ENCODE results near the gene GGA1.
"Not testable (repeated sequence)": the region's sequence is repeated elsewhere in the genome, so short reads cannot be mapped to it uniquely, and the experiment has no call there.

GGA1 gene

DNA sequence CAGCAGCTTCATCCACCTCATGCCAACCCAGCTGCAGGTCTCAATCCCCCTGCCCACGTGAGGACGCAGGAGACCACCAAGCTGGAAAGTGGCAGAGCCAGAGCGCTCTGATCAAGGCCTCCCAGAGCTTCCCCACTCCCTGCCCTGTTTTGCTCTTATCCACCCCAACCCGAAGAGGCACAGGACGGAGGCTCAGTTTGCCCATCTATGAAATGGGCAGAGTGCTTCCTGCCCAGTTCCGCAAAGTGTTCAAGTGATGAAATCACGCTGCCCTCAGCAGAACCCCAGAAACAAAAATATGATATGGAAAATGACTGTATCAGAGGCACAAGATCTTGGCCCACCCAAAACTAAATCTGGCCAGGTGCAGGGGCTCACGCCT lies 36.7 kb upstream of the GGA1 start:
- TF ChIP-seq, protein P1, sequence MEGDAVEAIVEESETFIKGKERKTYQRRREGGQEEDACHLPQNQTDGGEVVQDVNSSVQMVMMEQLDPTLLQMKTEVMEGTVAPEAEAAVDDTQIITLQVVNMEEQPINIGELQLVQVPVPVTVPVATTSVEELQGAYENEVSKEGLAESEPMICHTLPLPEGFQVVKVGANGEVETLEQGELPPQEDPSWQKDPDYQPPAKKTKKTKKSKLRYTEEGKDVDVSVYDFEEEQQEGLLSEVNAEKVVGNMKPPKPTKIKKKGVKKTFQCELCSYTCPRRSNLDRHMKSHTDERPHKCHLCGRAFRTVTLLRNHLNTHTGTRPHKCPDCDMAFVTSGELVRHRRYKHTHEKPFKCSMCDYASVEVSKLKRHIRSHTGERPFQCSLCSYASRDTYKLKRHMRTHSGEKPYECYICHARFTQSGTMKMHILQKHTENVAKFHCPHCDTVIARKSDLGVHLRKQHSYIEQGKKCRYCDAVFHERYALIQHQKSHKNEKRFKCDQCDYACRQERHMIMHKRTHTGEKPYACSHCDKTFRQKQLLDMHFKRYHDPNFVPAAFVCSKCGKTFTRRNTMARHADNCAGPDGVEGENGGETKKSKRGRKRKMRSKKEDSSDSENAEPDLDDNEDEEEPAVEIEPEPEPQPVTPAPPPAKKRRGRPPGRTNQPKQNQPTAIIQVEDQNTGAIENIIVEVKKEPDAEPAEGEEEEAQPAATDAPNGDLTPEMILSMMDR (IDR thresholded peaks at IDR 0.05; ENCODE audit: low read depth, low read length) = no peak
- H3K4me3 ChIP-seq (ENCODE audit: low read depth, low read length) = no peak overlapping the region

DNA sequence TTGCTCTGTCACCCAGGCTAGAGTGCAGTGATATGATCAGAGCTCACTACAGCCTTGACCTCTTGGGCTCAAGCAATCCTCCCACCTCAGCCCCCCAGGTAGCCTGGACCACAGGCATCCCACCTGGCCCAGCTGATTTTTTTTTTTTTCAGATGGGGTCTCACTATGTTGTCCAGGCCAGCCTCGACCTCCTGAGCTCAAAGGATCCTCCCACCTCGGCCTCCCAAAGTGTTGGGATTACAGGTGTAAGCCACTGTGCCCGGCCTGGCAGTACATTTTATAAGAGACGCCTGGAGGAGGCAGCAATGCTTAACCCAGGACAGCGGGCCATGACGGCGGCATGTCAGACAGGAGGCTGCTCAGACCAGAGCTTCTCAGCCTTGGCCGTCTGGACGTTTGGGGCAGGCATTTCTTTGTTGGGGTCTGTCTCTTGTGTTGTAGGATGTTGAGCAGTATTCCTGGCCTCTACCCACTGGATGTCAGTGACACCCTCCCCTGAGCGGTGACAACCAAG lies 33.1 kb upstream of the GGA1 start:
- no peak overlapping the region for H3K4me3 ChIP-seq (ENCODE audit: low read depth, low read length)
- TF ChIP-seq, protein P1 (IDR thresholded peaks at IDR 0.05; ENCODE audit: low read depth, low read length) = no peak

DNA sequence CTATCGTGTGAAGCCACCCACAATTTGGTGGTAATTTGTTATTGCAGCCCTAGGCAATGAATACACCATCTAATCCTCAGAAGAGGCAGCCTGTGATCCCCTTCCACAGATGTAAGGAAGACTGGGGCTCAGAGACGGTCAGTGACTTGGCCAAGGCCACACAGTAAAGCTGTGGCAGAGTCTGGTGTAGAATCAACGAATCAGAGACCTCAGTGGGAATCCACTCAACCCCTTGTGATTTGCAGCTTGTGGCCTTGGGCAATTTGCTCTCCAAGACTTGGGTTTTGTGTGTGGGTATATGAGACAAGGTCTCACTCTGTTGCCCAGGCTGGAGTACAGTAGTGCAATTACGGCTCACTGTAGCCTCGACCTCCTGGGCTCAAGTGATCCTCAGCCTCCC lies 30.6 kb upstream of the GGA1 start:
- no peak overlapping the region for H3K4me3 ChIP-seq (ENCODE audit: low read depth, low read length)
- TF ChIP-seq, protein P1 (IDR thresholded peaks at IDR 0.05; ENCODE audit: low read depth, low read length) = no peak

DNA sequence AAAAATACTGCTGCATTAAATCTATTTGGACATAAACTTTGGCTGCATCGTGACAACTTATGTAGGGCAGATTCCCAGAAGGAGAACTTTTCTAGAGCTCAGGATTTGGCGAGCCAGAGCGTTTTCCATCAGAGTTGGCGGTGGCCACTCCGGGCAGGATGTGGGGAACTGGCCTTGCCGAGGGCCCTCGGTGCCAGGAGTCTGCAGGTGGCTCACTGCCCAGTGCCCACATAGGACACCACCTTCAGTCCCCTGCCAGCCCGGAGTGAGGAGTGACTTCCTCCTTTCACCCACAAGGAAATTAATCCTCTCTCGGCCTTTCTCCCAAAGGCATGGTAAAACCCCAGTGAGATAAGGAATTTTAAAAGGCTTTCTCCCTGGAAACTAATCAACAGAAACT lies 27.1 kb upstream of the GGA1 start:
- TF ChIP-seq, protein P1 (IDR thresholded peaks at IDR 0.05; ENCODE audit: low read depth, low read length) = no peak
- no peak overlapping the region for H3K4me3 ChIP-seq (ENCODE audit: low read depth, low read length)

DNA sequence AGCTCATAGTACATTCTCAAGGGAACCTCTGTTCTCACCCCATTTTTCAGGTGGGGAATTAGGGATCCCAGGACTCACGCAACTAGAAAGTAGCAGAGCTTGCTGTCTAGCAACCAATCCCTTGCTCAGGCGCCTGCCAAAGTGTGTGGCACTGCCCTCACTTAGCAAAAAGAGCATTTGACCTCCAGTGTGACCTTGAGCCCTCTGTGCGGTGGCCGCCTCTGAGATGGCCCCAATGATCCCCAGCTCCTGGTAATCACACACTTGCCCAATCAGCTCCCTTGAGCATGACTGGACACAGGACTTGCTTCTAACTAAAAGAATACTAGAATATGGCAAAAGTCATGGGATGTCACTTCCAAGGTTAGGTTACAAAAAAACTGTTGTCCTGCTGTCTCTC lies 26.1 kb upstream of the GGA1 start:
- no peak overlapping the region for H3K4me3 ChIP-seq (ENCODE audit: low read depth, low read length)

DNA sequence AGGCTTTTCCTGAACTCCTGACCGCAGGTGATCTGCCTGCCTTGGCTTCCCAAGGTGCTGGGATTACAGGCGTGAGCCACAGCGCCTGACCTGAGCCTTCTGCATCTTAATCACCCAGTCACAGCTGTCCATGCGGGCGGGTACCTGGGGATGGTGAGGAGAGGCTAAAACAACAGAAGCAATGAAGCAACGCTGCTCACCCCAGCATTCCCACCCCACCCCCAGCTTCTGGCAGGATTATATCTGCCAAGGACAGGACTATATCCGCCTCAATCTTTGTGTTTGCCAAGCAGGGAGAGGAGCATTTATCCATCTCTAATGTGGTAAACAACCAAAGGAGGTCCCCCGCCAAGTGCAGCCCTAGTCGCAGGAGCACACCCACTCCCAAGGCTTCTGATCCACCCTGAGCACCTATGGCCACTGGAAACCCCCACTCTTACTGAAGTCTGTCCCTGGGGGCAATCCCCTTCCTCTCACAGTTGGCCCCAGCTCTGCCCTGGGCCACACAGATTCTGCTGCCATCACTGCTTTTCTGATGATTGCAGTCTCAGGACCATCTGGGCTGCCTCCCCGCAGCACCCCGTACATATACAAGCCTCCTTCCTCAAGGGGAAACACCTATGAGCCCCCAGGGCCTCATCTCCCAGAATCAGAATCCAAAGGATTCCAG lies 20.0 kb upstream of the GGA1 start:
- TF ChIP-seq, protein P1 (IDR thresholded peaks at IDR 0.05; ENCODE audit: low read depth, low read length) = no peak
- H3K4me3 ChIP-seq (ENCODE audit: low read depth, low read length) = no peak overlapping the region

More for the DNA sequence above, 26.1 kb upstream of the GGA1 start:
- TF ChIP-seq, protein P1 (IDR thresholded peaks at IDR 0.05; ENCODE audit: low read depth, low read length) = no peak

DNA sequence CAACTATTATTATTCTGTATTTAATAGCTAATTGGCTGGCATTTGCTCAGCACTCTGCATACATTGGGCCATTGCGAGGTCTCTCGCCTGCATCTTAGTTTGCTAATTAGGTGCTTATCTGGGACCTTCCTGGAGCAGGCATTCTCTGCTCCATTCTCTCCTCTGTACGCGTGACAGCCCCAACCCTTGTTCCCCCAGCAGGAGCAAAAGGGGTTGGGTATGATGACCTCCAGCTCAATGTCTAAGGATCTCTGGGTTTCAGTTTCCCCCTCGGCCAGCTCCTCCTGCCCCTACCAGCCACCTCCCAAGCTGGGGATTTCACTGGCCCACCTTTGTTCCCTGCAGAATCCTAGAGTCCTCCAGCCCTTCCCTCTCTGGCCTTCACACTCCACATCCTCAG lies 19.0 kb upstream of the GGA1 start:
- no peak overlapping the region for H3K4me3 ChIP-seq (ENCODE audit: low read depth, low read length)
- TF ChIP-seq, protein P1 (IDR thresholded peaks at IDR 0.05; ENCODE audit: low read depth, low read length) = no peak

DNA sequence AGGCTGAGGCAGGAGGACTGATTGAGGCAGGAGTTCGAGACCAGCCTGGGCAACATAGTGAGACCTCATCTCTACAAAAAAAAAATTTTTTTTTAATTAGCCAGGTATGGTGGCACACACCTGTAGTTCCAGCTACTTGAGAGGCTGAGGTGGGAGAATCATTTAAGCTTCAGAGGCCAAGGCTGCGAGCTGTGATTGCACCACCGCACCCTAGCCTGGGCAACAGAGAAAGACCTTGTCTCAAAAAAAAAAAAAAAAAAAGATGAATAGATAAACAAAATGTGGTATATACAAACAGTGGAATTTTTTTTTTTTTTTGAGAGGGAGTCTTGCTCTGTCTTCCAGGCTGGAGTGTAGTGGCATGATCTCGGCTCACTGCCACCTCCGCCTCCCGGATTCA lies 17.6 kb upstream of the GGA1 start:
- not testable (repeated sequence) for H3K4me3 ChIP-seq (ENCODE audit: low read depth, low read length)
